Liver (tissue), 3 donors: ENCODE results near the gene DLK2.

Source experiments
- ATF3 ChIP-seq: IDR thresholded peaks from 2 replicates; pipeline ENCODE4 v1.6.1; 2016; ENCODE audit warnings: antibody characterized with exemption
- GABPA ChIP-seq, 2 donors: IDR thresholded peaks in 1 of 2; conservative IDR thresholded peaks in 1 of 2; 2 replicates each; pipeline ENCODE4 v1.6.1; 2016; ENCODE audit warnings: antibody characterized with exemption in 2 of 2, mild to moderate bottlenecking in 1 of 2, moderate library complexity in 1 of 2
- HNF4A ChIP-seq, 2 donors: conservative IDR thresholded peaks; 2 replicates each; pipeline ENCODE4 v1.6.1; 2016; ENCODE audit warnings: antibody characterized with exemption in 2 of 2, mild to moderate bottlenecking in 2 of 2
- JUND ChIP-seq, 2 donors: IDR thresholded peaks; 2 replicates each; pipeline ENCODE4 v1.6.1; 2016; ENCODE audit warnings: antibody characterized with exemption in 2 of 2
- RAD21 ChIP-seq, 2 donors: IDR thresholded peaks; 2 replicates each; pipeline ENCODE4 v1.6.1; 2016; ENCODE audit warnings: antibody characterized with exemption in 2 of 2, mild to moderate bottlenecking in 2 of 2
- REST ChIP-seq: IDR thresholded peaks from 2 replicates; pipeline ENCODE4 v1.6.1; 2016; ENCODE audit warnings: antibody characterized with exemption, mild to moderate bottlenecking
- RXRA ChIP-seq, 2 donors: IDR thresholded peaks; 2 replicates each; pipeline ENCODE4 v1.6.1; 2017 to 2018; ENCODE audit warnings: antibody characterized with exemption in 2 of 2, mild to moderate bottlenecking in 1 of 2
- YY1 ChIP-seq: IDR thresholded peaks from 2 replicates; pipeline ENCODE4 v1.6.1; 2016; ENCODE audit warnings: antibody characterized with exemption, mild to moderate bottlenecking
- TF ChIP-seq, protein P1 (sequence below): fragments of 150-350 bp; IDR thresholded peaks from 2 replicates; pipeline ENCODE4 v1.5.1; 2017; ENCODE audit warnings: improper control_type of control experiment, low read depth, low read length; ENCODE audit not compliant: missing input control
- donor health status: healthy.
- donor health status: healthy.

DNA sequence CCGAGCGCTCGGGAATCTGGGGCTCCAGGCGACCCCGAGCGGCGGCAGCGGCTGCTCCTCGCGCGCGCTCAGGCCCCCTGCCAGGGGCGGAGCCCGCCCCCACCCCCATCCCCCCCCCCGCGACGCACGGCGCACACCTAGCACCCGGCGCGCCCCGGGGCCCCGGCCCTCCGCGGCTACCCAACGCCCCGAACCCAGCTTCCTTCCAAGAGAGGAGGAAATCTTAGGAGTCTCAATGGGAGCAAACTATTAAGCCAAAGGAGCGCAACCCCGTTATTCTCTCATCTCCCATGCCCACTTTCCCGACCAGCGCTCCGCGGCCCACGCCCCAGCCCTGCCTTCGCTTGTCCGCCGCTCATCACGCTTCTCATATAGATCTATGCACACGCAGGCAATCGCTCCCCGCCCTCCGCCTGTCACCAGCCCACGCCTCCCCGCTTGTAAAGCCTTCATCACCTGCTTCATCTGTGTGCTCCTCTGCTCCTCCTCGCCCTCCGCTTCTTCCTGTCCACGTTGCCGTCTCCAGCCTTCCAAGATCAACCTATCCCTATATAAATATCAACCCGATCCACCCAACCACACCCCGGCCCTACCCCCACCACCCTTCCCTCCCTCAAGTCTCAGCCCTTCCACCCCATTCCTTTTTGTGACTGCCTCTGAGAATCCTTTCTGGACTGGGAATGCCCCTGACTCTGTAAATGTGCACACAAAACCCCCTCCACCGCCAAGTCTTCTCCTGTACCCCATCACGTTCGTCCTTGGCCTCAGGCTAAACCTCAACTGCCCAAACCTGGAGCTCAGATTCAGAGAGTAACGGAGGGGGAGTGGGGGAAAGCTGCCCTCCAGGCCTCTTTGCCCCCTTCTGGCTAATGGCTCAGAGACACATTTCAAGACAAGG, at the start of gene DLK2:
- TF ChIP-seq, protein P1, sequence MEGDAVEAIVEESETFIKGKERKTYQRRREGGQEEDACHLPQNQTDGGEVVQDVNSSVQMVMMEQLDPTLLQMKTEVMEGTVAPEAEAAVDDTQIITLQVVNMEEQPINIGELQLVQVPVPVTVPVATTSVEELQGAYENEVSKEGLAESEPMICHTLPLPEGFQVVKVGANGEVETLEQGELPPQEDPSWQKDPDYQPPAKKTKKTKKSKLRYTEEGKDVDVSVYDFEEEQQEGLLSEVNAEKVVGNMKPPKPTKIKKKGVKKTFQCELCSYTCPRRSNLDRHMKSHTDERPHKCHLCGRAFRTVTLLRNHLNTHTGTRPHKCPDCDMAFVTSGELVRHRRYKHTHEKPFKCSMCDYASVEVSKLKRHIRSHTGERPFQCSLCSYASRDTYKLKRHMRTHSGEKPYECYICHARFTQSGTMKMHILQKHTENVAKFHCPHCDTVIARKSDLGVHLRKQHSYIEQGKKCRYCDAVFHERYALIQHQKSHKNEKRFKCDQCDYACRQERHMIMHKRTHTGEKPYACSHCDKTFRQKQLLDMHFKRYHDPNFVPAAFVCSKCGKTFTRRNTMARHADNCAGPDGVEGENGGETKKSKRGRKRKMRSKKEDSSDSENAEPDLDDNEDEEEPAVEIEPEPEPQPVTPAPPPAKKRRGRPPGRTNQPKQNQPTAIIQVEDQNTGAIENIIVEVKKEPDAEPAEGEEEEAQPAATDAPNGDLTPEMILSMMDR: no peak
- TF ChIP-seq YY1 (no peak), HNF4A (conservative IDR thresholded peaks at IDR 0.05) (no peak), JUND (IDR thresholded peaks at IDR 0.05) (no peak), RXRA (IDR thresholded peaks at IDR 0.05) (no peak), RAD21 (IDR thresholded peaks at IDR 0.05) (no peak), GABPA (IDR thresholded peaks at IDR 0.05 in 1 of 2, conservative IDR thresholded peaks at IDR 0.05 in 1 of 2) (no peak), REST (no peak), ATF3 (no peak)
